Activated naive CD8-positive, alpha-beta T cell treated with anti-CD3 and anti-CD28 coated beads for 36 hours (primary cell): ENCODE results near the gene ATF5. TPM values are rescaled to one million over a fixed set of nuclear protein-coding genes. Genes with fewer than 3 reads are reported as not detected.
A peak's percentile ranks its signal among the peaks of the same experiment; 100 is the strongest.

Experiments
- DNase-seq: peaks from one replicate; pipeline ENCODE4 v3.0.0; 2021
- H3K27ac Mint-ChIP-seq: one replicate; pipeline ENCODE4 v1.8.0; 2022; ENCODE audit warnings: mild to moderate bottlenecking, moderate library complexity, mixed read lengths
- H3K27me3 Mint-ChIP-seq: one replicate; pipeline ENCODE4 v1.8.0; 2022; ENCODE audit warnings: mild to moderate bottlenecking, mixed read lengths
- H3K36me3 Mint-ChIP-seq: one replicate; pipeline ENCODE4 v1.8.0; 2021; ENCODE audit warnings: mild to moderate bottlenecking, mixed read lengths
- H3K4me1 Mint-ChIP-seq: one replicate; pipeline ENCODE4 v1.8.0; 2021; ENCODE audit warnings: mixed read lengths
- H3K4me3 Mint-ChIP-seq: one replicate; pipeline ENCODE4 v1.8.0; 2022; ENCODE audit warnings: mild to moderate bottlenecking, moderate library complexity, mixed read lengths
- H3K9me3 Mint-ChIP-seq: one replicate; pipeline ENCODE4 v1.8.0; 2022; ENCODE audit warnings: mixed read lengths
- total RNA-seq, 2 experiments: library from RNA; stranded (reverse); gene quantifications; one replicate each; pipeline ENCODE4 v1.2.3, GENCODE V29; 2021

ATF5 gene, protein sequence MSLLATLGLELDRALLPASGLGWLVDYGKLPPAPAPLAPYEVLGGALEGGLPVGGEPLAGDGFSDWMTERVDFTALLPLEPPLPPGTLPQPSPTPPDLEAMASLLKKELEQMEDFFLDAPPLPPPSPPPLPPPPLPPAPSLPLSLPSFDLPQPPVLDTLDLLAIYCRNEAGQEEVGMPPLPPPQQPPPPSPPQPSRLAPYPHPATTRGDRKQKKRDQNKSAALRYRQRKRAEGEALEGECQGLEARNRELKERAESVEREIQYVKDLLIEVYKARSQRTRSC
- total RNA-seq, result 10 to 100 TPM; 23.4 to 25.4 TPM

DNA sequence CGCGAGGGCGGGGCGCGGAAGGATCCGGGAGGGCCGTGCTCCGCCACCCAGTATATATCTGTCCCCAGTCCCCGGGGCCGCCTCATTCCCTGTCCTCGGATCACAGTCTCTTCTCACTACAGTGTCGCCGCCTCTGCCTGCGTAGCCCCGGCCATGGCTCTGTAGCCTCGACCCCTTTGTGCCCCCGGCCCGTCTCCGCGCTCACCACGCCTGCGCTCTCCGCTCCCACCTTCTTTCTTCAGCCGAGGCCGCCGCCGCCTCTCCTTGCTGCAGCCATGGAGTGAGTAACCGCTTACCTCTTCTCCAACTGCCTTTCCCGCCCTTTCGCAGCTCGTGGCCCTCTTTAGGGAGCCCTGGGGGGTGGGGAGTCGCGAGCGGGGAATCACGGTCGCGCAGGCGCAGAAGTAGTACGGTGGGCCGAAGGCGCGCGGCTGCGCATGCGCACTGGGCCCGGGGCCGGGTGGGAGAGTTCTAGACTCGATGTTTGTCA lies at the start of gene ATF5, which contains the start of gene NUP62:
ATF5 (plus strand) TSS at position 85 of the 490 bp plus-strand sequence. CDS start 1,646 bp downstream, outside the sequence.
NUP62 (minus strand) TSS at position 384 of the 490 bp plus-strand sequence. CDS start 19,697 bp downstream, outside the sequence.
- peaks cover 63% of the 10 kb centered on the region for H3K36me3 Mint-ChIP-seq
- DNase-seq, result peak; percentile 91
- peak within 1 kb of the TSS; percentile 99 for H3K27ac Mint-ChIP-seq
- peak within 1 kb of the TSS; percentile 97 for H3K4me3 Mint-ChIP-seq
- peaks cover 43% of the 10 kb centered on the region for H3K4me1 Mint-ChIP-seq
- H3K27me3 Mint-ChIP-seq, result peaks cover 10% of the 10 kb centered on the region
- peaks cover 5% of the 10 kb centered on the region for H3K9me3 Mint-ChIP-seq

DNA sequence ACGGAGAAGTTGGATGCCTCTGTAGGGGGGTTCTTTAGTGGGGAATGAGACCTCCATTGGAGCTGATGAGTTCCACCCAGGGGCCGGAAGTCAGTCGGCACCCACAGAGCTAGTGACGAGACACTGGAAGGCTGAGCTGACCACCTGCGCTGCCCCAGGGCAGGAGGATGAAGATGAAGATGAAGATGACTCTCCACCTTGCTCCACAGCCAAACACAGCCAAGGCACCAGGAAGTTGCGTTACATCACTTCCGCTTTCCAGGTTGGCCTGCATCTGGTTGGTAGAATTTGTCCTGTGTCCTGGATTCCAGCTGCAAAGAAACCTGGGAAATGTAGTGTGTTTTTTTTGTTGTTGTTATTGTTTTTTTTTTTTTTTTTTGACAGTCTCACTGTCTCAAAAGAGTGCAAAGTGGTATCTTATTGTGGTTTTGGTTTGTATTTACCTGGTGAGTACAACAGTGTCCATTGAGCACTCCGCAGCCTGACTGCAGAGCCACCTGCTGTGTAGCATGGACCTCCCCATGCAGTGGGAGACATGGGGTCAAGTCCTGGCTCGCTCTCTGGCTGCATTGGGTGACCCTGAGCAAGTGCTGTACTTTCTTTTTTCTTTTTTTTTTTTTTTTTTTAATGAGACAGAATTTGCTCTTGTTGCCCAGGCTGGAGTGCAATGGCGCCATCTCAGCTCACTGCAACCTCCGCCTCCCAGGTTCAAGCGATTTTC lies 49.6 kb upstream of the ATF5 start:
- Mint-ChIP-seq H3K36me3 (peaks cover 25% of the 10 kb centered on the region), H3K4me1 (peaks cover 21% of the 10 kb centered on the region), H3K4me3 (peak overlapping the region; percentile 4), H3K9me3 (no peaks in the 10 kb centered on the region), H3K27me3 (no peaks in the 10 kb centered on the region), H3K27ac (peak overlapping the region; percentile 42)
- DNase-seq, result no peak

DNA sequence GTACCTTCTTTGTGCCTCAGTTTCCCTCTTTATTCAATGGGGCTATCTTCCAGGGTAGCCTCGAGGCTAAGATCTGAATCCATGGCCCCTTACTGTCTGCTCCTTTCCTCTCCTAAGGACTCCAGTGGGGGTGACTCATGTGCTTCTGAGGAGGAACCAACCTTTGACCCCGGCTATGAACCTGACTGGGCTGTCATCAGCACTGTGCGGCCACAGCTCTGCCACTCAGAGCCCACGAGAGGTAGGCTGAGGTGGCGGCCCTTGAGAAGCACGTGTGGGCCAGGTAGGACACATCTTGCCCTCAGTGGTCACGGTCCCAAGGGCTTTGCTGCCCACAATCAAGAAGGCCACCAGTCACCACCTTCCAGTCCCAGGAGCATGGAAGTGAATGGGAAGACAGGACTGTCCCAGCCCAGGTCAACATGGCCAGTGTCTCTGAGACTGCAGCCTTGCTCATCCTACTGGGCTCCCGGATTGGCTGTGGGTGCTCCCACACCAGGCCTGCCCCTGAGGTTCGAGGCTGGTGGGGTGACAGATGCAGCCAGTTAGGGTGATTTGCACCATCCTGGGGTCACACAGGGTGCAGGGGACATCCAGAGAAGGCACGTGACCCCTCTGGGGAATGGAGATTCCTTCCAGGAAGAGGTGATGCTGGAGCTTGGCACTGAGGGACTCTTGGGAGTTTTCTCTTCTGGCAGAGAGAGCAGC lies 48.7 kb upstream of the ATF5 start:
- H3K36me3 Mint-ChIP-seq, result peaks cover 28% of the 10 kb centered on the region
- H3K9me3 Mint-ChIP-seq, result no peaks in the 10 kb centered on the region
- DNase-seq, result no peak
- H3K4me3 Mint-ChIP-seq, result no peak overlapping the region
- H3K27ac Mint-ChIP-seq, result no peak overlapping the region
- no peaks in the 10 kb centered on the region for H3K27me3 Mint-ChIP-seq
- peaks cover 17% of the 10 kb centered on the region for H3K4me1 Mint-ChIP-seq

GRCh38 chr19:49881186-49881585 lies 47.8 kb upstream of the ATF5 start:
- Mint-ChIP-seq H3K27me3 (no peaks in the 10 kb centered on the region), H3K27ac (no peak overlapping the region), H3K4me1 (peaks cover 15% of the 10 kb centered on the region), H3K9me3 (no peaks in the 10 kb centered on the region), H3K4me3 (no peak overlapping the region), H3K36me3 (peaks cover 28% of the 10 kb centered on the region)
- no peak for DNase-seq

GRCh38 chr19:49881672-49882394 lies 47.2 kb upstream of the ATF5 start:
- H3K36me3 Mint-ChIP-seq, result peaks cover 28% of the 10 kb centered on the region

GRCh38 chr19:49882643-49883042 lies 46.4 kb upstream of the ATF5 start:
- Mint-ChIP-seq H3K9me3 (no peaks in the 10 kb centered on the region), H3K4me1 (peaks cover 16% of the 10 kb centered on the region), H3K27ac (no peak overlapping the region), H3K27me3 (no peaks in the 10 kb centered on the region), H3K36me3 (peaks cover 28% of the 10 kb centered on the region), H3K4me3 (no peak overlapping the region)
- no peak for DNase-seq

More at GRCh38 chr19:49881672-49882394, 47.2 kb upstream of the ATF5 start:
- H3K4me1 Mint-ChIP-seq, result peaks cover 16% of the 10 kb centered on the region
- H3K27me3 Mint-ChIP-seq, result no peaks in the 10 kb centered on the region
- no peak for DNase-seq
- H3K27ac Mint-ChIP-seq, result no peak overlapping the region
- no peaks in the 10 kb centered on the region for H3K9me3 Mint-ChIP-seq
- no peak overlapping the region for H3K4me3 Mint-ChIP-seq

- H3K4me3 Mint-ChIP-seq, result no peak overlapping the region
- H3K4me1 Mint-ChIP-seq, result peaks cover 14% of the 10 kb centered on the region
- H3K36me3 Mint-ChIP-seq, result peaks cover 28% of the 10 kb centered on the region
- DNase-seq, result no peak
- no peaks in the 10 kb centered on the region for H3K9me3 Mint-ChIP-seq
- no peak overlapping the region for H3K27ac Mint-ChIP-seq
- no peaks in the 10 kb centered on the region for H3K27me3 Mint-ChIP-seq
These were observed 45.9 kb upstream of the ATF5 start for GRCh38 chr19:49883094-49883493.

DNA sequence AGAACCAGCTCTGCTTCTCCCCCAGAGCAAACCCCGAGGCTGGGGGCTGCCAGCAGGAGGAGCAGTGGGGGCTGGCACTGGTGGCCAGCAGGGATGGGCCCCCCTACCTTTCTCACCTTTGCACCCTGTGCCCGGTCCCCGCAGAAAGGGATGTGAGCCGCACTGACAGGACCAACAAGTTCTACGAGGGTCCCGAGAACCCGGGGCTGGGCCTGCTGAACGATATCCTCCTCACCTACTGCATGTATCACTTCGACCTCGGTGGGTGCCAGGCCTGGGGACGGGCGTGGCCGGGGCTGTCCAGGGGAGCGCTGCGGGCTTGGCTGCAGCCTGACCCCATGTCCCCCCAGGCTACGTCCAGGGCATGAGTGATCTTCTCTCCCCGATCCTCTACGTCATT lies 44.9 kb upstream of the ATF5 start:
- Mint-ChIP-seq H3K27me3 (no peaks in the 10 kb centered on the region), H3K4me3 (no peak overlapping the region)

GRCh38 chr19:49884760-49885159 lies 44.2 kb upstream of the ATF5 start:
- DNase-seq, result no peak
- H3K9me3 Mint-ChIP-seq, result peaks cover 2% of the 10 kb centered on the region
- H3K27me3 Mint-ChIP-seq, result no peaks in the 10 kb centered on the region
- H3K27ac Mint-ChIP-seq, result no peak overlapping the region
- H3K4me3 Mint-ChIP-seq, result no peak overlapping the region
- peaks cover 27% of the 10 kb centered on the region for H3K36me3 Mint-ChIP-seq
- peaks cover 2% of the 10 kb centered on the region for H3K4me1 Mint-ChIP-seq

More for the DNA sequence above, 44.9 kb upstream of the ATF5 start:
- H3K36me3 Mint-ChIP-seq, result peaks cover 26% of the 10 kb centered on the region
- no peak for DNase-seq
- no peak overlapping the region for H3K27ac Mint-ChIP-seq
- no peaks in the 10 kb centered on the region for H3K9me3 Mint-ChIP-seq
- peaks cover 5% of the 10 kb centered on the region for H3K4me1 Mint-ChIP-seq

- H3K27me3 Mint-ChIP-seq, result no peaks in the 10 kb centered on the region
- no peak overlapping the region for H3K27ac Mint-ChIP-seq
- H3K9me3 Mint-ChIP-seq, result peaks cover 2% of the 10 kb centered on the region
- peaks cover 19% of the 10 kb centered on the region for H3K36me3 Mint-ChIP-seq
- peaks cover 2% of the 10 kb centered on the region for H3K4me1 Mint-ChIP-seq
- no peak for DNase-seq
- H3K4me3 Mint-ChIP-seq, result no peak overlapping the region
These were observed 41.9 kb upstream of the ATF5 start for GRCh38 chr19:49887037-49887664.

- peaks cover 19% of the 10 kb centered on the region for H3K36me3 Mint-ChIP-seq
- H3K27me3 Mint-ChIP-seq, result no peaks in the 10 kb centered on the region
- no peak overlapping the region for H3K27ac Mint-ChIP-seq
- H3K4me3 Mint-ChIP-seq, result no peak overlapping the region
- DNase-seq, result no peak
- H3K9me3 Mint-ChIP-seq, result peaks cover 2% of the 10 kb centered on the region
- H3K4me1 Mint-ChIP-seq, result peaks cover 2% of the 10 kb centered on the region
These were observed 41.1 kb upstream of the ATF5 start for GRCh38 chr19:49887665-49888509.

GRCh38 chr19:49888510-49888824 lies 40.5 kb upstream of the ATF5 start:
- no peaks in the 10 kb centered on the region for H3K27me3 Mint-ChIP-seq
- peaks cover 2% of the 10 kb centered on the region for H3K9me3 Mint-ChIP-seq
- peaks cover 2% of the 10 kb centered on the region for H3K4me1 Mint-ChIP-seq
- DNase-seq, result no peak
- peaks cover 15% of the 10 kb centered on the region for H3K36me3 Mint-ChIP-seq
- no peak overlapping the region for H3K4me3 Mint-ChIP-seq
- H3K27ac Mint-ChIP-seq, result no peak overlapping the region

GRCh38 chr19:49889038-49889686 lies 39.8 kb upstream of the ATF5 start:
- no peaks in the 10 kb centered on the region for H3K27me3 Mint-ChIP-seq
- H3K4me3 Mint-ChIP-seq, result no peak overlapping the region
- H3K4me1 Mint-ChIP-seq, result peaks cover 2% of the 10 kb centered on the region
- H3K27ac Mint-ChIP-seq, result no peak overlapping the region
- H3K36me3 Mint-ChIP-seq, result peaks cover 12% of the 10 kb centered on the region
- no peak for DNase-seq
- H3K9me3 Mint-ChIP-seq, result peaks cover 2% of the 10 kb centered on the region
